Measurements from ENCODE around the gene TBXT.
"Not testable (repeated sequence)": the region's sequence is repeated elsewhere in the genome, so short reads cannot be mapped to it uniquely, and the experiment has no call there.

The TBXT gene

GRCh38 chr6:166167801-166168615 is at the start of gene TBXT:
Gene TBXT (minus strand): TSS chr6:166167851. CDS start chr6:166167591, 260 bp downstream.
- DNase-seq (ENCODE audit: low read depth in 3 of 3, low spot score in 1 of 3): no peak

- DNase-seq (ENCODE audit: low read depth in 3 of 3, low spot score in 1 of 3): no peak
Measured at GRCh38 chr6:166207284-166207561, 39.6 kb upstream of the TBXT start.

GRCh38 chr6:166206510-166207283 is 39.0 kb upstream of the TBXT start:
- no peak for DNase-seq (ENCODE audit: low read depth in 3 of 3, low spot score in 1 of 3)

- DNase-seq (ENCODE audit: low read depth in 3 of 3, low spot score in 1 of 3): no peak
Measured at GRCh38 chr6:166206066-166206465, 38.4 kb upstream of the TBXT start.

- no peak for DNase-seq (ENCODE audit: low read depth in 3 of 3, low spot score in 1 of 3)
Measured at GRCh38 chr6:166204852-166205650, 37.4 kb upstream of the TBXT start.

- no peak for DNase-seq (ENCODE audit: low read depth in 3 of 3, low spot score in 1 of 3)
Measured at GRCh38 chr6:166203641-166204222, 36.1 kb upstream of the TBXT start.

- DNase-seq (ENCODE audit: low read depth in 3 of 3, low spot score in 1 of 3): no peak
Measured at GRCh38 chr6:166203003-166203640, 35.5 kb upstream of the TBXT start.

GRCh38 chr6:166202321-166202733 is 34.7 kb upstream of the TBXT start:
- no peak for DNase-seq (ENCODE audit: low read depth in 3 of 3, low spot score in 1 of 3)

- DNase-seq (ENCODE audit: low read depth in 3 of 3, low spot score in 1 of 3): no peak
Measured at GRCh38 chr6:166201878-166202277, 34.2 kb upstream of the TBXT start.

GRCh38 chr6:166197361-166197760 is 29.7 kb upstream of the TBXT start:
- DNase-seq (ENCODE audit: low read depth in 3 of 3, low spot score in 1 of 3): no peak

- DNase-seq (ENCODE audit: low read depth in 3 of 3, low spot score in 1 of 3): no peak
Measured at GRCh38 chr6:166195860-166196238, 28.2 kb upstream of the TBXT start.

GRCh38 chr6:166194914-166195859 is 27.5 kb upstream of the TBXT start:
- no peak for DNase-seq (ENCODE audit: low read depth in 3 of 3, low spot score in 1 of 3)

- DNase-seq (ENCODE audit: low read depth in 3 of 3, low spot score in 1 of 3): no peak
Measured at GRCh38 chr6:166192557-166192956, 24.9 kb upstream of the TBXT start.

GRCh38 chr6:166192136-166192535 is 24.5 kb upstream of the TBXT start:
- DNase-seq (ENCODE audit: low read depth in 3 of 3, low spot score in 1 of 3): no peak

GRCh38 chr6:166179704-166180103 is 12.1 kb upstream of the TBXT start:
- DNase-seq (ENCODE audit: low read depth in 3 of 3, low spot score in 1 of 3): no peak

- DNase-seq (ENCODE audit: low read depth in 3 of 3, low spot score in 1 of 3): no peak
Measured at GRCh38 chr6:166176106-166176505, 8.5 kb upstream of the TBXT start.

- not testable (repeated sequence) for DNase-seq (ENCODE audit: low read depth in 3 of 3, low spot score in 1 of 3)
Measured at GRCh38 chr6:166175093-166175492, 7.4 kb upstream of the TBXT start.

- DNase-seq (ENCODE audit: low read depth in 3 of 3, low spot score in 1 of 3): no peak
Measured at GRCh38 chr6:166174031-166174430, 6.4 kb upstream of the TBXT start.

GRCh38 chr6:166173281-166173951 is 5.8 kb upstream of the TBXT start:
- no peak for DNase-seq (ENCODE audit: low read depth in 3 of 3, low spot score in 1 of 3)
